Liver (tissue), 9 donors: ENCODE results near the gene DDX31. TPM values are rescaled to one million over a fixed set of nuclear protein-coding genes. Genes with fewer than 3 reads are reported as not detected.

Experiments used
- DNase-seq: peaks from one replicate; pipeline ENCODE4 v3.0.0-alpha.2; 2017; ENCODE audit warnings: low spot score
- H3K27ac ChIP-seq, 2 donors: one replicate each; pipeline ENCODE4 v1.7.0; 2013; ENCODE audit warnings: inconsistent platforms in 2 of 2, low read length in 2 of 2, control low read depth in 1 of 2, low read depth in 1 of 2, mild to moderate bottlenecking in 1 of 2
- H3K27me3 ChIP-seq, 4 donors: one replicate each; pipeline versions ENCODE4 v1.6.1 to v1.7.0; 2013; ENCODE audit warnings: low read length in 3 of 4, inconsistent platforms in 1 of 4, mild to moderate bottlenecking in 1 of 4, moderate library complexity in 1 of 4; ENCODE audit not compliant: control insufficient read depth in 4 of 4, insufficient read depth in 4 of 4
- H3K36me3 ChIP-seq, 4 donors: one replicate each; pipeline versions ENCODE4 v1.6.1 to v1.7.0; 2013; ENCODE audit warnings: low read length in 3 of 4, mild to moderate bottlenecking in 3 of 4, low read depth in 1 of 4, moderate library complexity in 1 of 4; ENCODE audit not compliant: control insufficient read depth in 4 of 4, insufficient read depth in 3 of 4
- H3K4me1 ChIP-seq, 4 donors: one replicate each; pipeline versions ENCODE4 v1.6.1 to v1.7.0; 2013; ENCODE audit warnings: low read length in 3 of 4, mild to moderate bottlenecking in 3 of 4, moderate library complexity in 1 of 4; ENCODE audit not compliant: control insufficient read depth in 4 of 4, insufficient read depth in 4 of 4
- H3K4me3 ChIP-seq, 3 donors: one replicate each; pipeline versions ENCODE4 v1.6.1 to v1.7.0; 2013; ENCODE audit warnings: low read length in 3 of 3, control low read depth in 1 of 3, low read depth in 1 of 3, mild to moderate bottlenecking in 1 of 3
- H3K9ac ChIP-seq, 2 donors: one replicate each; pipeline ENCODE4 v1.7.0; 2013; ENCODE audit warnings: low read length in 2 of 2, mild to moderate bottlenecking in 2 of 2, moderate library complexity in 2 of 2, control low read depth in 1 of 2, low read depth in 1 of 2
- H3K9me3 ChIP-seq, 4 donors: one replicate each; pipeline versions ENCODE4 v1.6.1 to v1.7.0; 2013; ENCODE audit warnings: low read length in 3 of 4; ENCODE audit not compliant: control insufficient read depth in 4 of 4
- ATF3 ChIP-seq: IDR thresholded peaks from 2 replicates; pipeline ENCODE4 v1.6.1; 2016; ENCODE audit warnings: antibody characterized with exemption
- FOXA2 ChIP-seq: IDR thresholded peaks from 2 replicates; pipeline ENCODE4 v1.6.1; 2016; ENCODE audit warnings: antibody characterized with exemption
- GABPA ChIP-seq, 2 donors: IDR thresholded peaks in 1 of 2; conservative IDR thresholded peaks in 1 of 2; 2 replicates each; pipeline ENCODE4 v1.6.1; 2016; ENCODE audit warnings: antibody characterized with exemption in 2 of 2, mild to moderate bottlenecking in 1 of 2, moderate library complexity in 1 of 2
- JUND ChIP-seq, 2 donors: IDR thresholded peaks; 2 replicates each; pipeline ENCODE4 v1.6.1; 2016; ENCODE audit warnings: antibody characterized with exemption in 2 of 2
- NR2F2 ChIP-seq: IDR thresholded peaks from 2 replicates; pipeline ENCODE4 v1.6.1; 2016; ENCODE audit warnings: antibody characterized with exemption
- RAD21 ChIP-seq, 2 donors: IDR thresholded peaks; 2 replicates each; pipeline ENCODE4 v1.6.1; 2016; ENCODE audit warnings: antibody characterized with exemption in 2 of 2, mild to moderate bottlenecking in 2 of 2
- REST ChIP-seq: IDR thresholded peaks from 2 replicates; pipeline ENCODE4 v1.6.1; 2016; ENCODE audit warnings: antibody characterized with exemption, mild to moderate bottlenecking
- RXRA ChIP-seq, 2 donors: IDR thresholded peaks; 2 replicates each; pipeline ENCODE4 v1.6.1; 2017 to 2018; ENCODE audit warnings: antibody characterized with exemption in 2 of 2, mild to moderate bottlenecking in 1 of 2
- SP1 ChIP-seq: IDR thresholded peaks from 2 replicates; pipeline ENCODE4 v1.6.1; 2018; ENCODE audit warnings: antibody characterized with exemption, mild to moderate bottlenecking
- TAF1 ChIP-seq: conservative IDR thresholded peaks from 2 replicates; pipeline ENCODE4 v1.6.1; 2016; ENCODE audit warnings: antibody characterized with exemption, mild to moderate bottlenecking
- YY1 ChIP-seq: IDR thresholded peaks from 2 replicates; pipeline ENCODE4 v1.6.1; 2016; ENCODE audit warnings: antibody characterized with exemption, mild to moderate bottlenecking
- WGBS: extraction: QIAGEN DNeasy Blood & Tissue Kit; methylation state at CpG from one replicate; pipeline ENCODE4 v1.1.7; 2013; 5-methylcytosine and 5-hydroxymethylcytosine counted together
- polyA plus RNA-seq, 2 donors: library from polyadenylated mRNA; stranded (reverse) in 1 of 2; unstranded in 1 of 2; fragments of 200-250 nt in 1 of 2; fragments of >200 nt in 1 of 2; fragmentation: Nextera tagmentation in 1 of 2; extraction: Ambion mirVana in 1 of 2; gene quantifications; one replicate each; pipeline versions ENCODE4 v1.2.1 to v1.2.3, GENCODE V29; 2013 to 2015
- total RNA-seq, 2 donors: library from RNA; depleted of rRNA; stranded (reverse); fragments of >200 nt; gene quantifications; one replicate each; pipeline ENCODE4 v1.2.3, GENCODE V29; 2014
- donor health status: healthy.
- donor health status: healthy.
- donor health status: healthy.
- donor health status: healthy.
- donor health status: healthy.

DDX31 gene
- total and polyA plus RNA-seq, 4 donors = 2.5 to 9.6 (median 4.5) TPM

- 86% methylated on average over 11 of the region's 11 CpGs for WGBS
- H3K36me3 ChIP-seq = peaks cover 4 to 31% (median 23%) of the 10 kb centered on the region in 4 donors
- H3K27ac ChIP-seq = no peak overlapping the region
- H3K4me1 ChIP-seq = no peaks in the 10 kb centered on the region
- TF ChIP-seq GABPA (IDR thresholded peaks at IDR 0.05 in 1 of 2, conservative IDR thresholded peaks at IDR 0.05 in 1 of 2) (no peak), RXRA (IDR thresholded peaks at IDR 0.05) (no peak), TAF1 (no peak), ATF3 (no peak), RAD21 (IDR thresholded peaks at IDR 0.05) (no peak), FOXA2 (no peak), REST (no peak), SP1 (no peak)
- DNase-seq = no peak
- H3K4me3 ChIP-seq = no peak overlapping the region
- no peaks in the 10 kb centered on the region for H3K27me3 ChIP-seq
- H3K9me3 ChIP-seq = no peaks in the 10 kb centered on the region
- no peak overlapping the region for H3K9ac ChIP-seq
Observed at GRCh38 chr9:132663117-132663516, 6.7 kb downstream of the DDX31 start.

GRCh38 chr9:132662152-132662945 lies 7.4 kb downstream of the DDX31 start:
- Histone ChIP-seq H3K27ac (no peak overlapping the region), H3K9ac (no peak overlapping the region), H3K4me1 (no peaks in the 10 kb centered on the region), H3K36me3 (peaks cover 4 to 39% (median 30%) of the 10 kb centered on the region in 4 donors), H3K4me3 (no peak overlapping the region), H3K27me3 (no peaks in the 10 kb centered on the region), H3K9me3 (no peaks in the 10 kb centered on the region)
- no peak for TF ChIP-seq YY1
- TF ChIP-seq REST = no peak
- no peak for TF ChIP-seq NR2F2
- no peak for TF ChIP-seq JUND (IDR thresholded peaks at IDR 0.05)
- 90% methylated on average over 12 of the region's 12 CpGs for WGBS
- no peak for DNase-seq
